Activated naive CD4-positive, alpha-beta T cell treated with Interleukin-2 at 50 U/mL for 16 hours (primary cell): ENCODE results near the gene PDLIM4.

Experiments
- DNase-seq: peaks from one replicate; pipeline ENCODE4 v3.0.0-alpha.2; 2020

The PDLIM4 gene

GRCh38 chr5:132289097-132289496, 31.6 kb downstream of the PDLIM4 start:
- DNase-seq: no peak

DNA sequence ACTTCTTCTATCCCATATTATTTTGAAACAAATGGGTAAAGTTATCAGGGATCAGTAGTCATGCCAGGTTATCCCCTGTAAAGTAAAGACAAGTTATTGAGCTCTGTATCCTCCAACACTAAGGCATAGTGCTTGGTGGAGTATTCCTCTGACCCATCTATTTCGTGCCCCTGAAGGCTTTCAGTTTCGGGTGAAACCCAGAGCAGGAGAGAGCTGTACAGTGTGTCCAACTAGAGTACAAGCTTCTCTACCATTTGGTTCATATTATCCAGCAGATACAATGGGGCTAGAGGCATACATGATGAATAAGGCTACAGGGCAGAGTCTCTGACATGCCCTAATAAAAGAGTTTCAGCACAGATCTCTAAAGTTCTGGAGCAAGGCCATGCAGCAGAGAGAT, 33.5 kb downstream of the PDLIM4 start:
- no peak for DNase-seq

GRCh38 chr5:132293066-132293991, 35.8 kb downstream of the PDLIM4 start:
- peak; percentile 77 for DNase-seq

- DNase-seq: peak; percentile 79
These were observed 36.7 kb downstream of the PDLIM4 start, which contains the start of gene SLC22A4 for GRCh38 chr5:132293992-132294727. Gene SLC22A4, plus strand, starts transcription at chr5:132294394. Its CDS starts 223 bp downstream, at chr5:132294617.

GRCh38 chr5:132294728-132295504, 37.4 kb downstream of the PDLIM4 start:
- DNase-seq: peak; percentile 77

DNA sequence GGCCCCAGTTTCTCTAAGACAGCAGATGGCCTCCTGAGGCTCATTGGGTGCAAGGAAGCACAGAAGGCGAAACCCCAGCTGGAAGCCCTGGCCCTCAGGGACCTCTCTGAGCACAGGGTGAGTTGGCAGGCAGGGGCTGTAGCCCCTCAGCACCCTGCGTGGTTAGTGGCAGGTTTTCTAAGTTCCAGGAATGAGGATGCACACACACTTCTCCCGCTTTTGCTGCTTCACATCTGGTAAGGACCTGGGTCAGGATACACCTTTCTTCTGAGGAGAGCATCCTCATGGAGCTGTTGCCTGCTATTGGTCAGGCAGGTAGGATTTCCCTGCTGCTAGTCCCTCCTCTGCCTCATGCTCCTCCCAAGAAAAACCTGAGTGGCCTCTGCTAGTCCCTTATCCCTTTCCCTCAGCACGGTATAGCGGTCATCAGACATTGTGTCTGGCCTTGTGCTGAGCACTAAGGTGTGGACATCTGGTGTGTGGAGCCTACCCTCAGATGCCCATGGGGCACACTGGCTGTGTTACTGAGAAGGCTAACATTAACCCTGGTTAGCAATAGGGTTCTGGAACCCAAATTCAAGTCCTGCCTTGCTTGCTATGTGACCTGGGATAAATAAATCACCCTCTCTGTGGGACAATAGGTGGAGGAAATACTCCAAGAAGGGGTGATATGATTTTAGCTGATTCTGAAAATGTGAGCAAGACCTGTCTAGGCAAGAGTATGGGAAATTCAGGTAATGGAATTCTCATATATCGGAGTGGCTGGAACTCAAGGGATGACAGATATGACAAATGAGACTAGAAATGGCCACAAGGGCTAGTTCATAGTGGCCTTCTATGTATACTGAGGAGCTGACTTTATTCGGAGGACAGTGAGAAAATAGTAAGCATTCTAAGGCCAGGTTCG, 38.3 kb downstream of the PDLIM4 start:
- DNase-seq: no peak

DNA sequence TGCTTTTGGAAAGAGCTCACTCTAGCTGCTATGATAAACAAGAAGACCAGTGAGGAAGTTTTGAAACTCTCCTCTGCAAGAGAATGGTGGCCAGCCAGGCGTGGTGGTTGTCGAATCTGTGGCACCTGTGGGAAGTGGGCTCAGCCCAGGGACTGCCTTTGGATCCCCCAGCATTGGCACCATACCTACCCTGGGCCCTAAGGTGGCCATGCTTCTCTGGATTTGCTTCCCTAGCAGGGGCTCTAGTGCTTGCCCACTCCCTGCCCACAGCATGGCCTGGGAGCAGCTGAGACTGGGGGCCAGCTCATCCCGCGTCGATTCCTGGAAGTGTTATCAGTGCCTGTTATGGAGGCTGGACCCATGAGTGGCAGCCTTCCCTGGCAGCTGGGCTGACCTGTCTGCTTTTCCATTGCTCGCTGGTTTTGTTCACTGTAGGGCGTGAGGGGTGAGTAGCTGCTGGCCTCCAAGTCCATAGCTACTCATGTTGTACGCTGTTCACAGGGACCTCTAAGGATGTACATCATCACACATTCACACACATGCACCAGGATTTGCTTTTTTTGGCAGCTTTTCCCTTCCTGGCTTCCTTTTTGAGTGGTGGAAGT, 39.0 kb downstream of the PDLIM4 start:
- DNase-seq: no peak

- no peak for DNase-seq
These were observed 39.9 kb downstream of the PDLIM4 start for GRCh38 chr5:132297211-132297940.

DNA sequence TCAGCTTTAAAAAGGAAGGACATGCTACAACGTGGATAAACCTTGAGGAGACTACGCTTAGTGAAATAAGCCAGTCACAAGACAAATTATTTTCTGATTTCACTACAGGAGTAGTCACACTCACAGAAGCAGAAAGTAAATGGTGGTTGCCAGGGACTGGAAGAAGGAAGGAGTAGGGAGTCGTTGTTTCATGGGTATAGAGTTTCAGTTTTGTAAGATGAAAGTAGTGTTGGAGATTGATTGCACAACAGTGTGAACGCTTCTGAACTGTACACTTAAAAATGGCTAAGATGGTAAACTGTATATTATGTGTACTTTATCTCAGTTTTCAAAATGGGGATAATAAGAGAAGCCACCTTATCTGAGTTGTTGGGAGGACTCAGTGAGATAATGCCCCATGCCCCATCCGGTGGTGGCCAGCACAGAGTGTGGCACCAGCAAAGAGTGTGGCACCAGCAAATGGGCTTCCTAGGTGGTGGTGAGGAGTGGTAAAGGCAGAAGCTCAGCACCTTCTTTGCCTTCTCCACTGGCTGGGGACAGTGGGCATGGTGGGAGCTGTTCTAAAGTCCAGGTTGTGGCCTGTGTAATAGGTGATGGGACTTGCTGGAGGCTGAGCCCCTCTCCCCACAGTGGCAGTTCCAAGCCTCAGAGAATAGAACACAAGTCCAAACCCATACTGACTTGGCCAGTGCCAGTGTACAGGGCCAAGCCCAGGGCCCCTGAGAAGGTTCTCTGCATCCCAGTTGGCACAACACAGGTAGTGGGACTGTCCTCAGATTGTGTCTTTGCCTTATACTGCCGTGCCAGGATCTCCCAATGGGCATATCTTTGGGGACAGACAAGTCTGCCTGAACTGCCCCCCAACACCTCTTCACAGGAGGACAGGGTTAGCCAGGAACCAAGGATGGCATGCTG, 41.1 kb downstream of the PDLIM4 start:
- no peak for DNase-seq

- DNase-seq: no peak
These were observed 42.4 kb downstream of the PDLIM4 start for GRCh38 chr5:132299917-132300316.

DNA sequence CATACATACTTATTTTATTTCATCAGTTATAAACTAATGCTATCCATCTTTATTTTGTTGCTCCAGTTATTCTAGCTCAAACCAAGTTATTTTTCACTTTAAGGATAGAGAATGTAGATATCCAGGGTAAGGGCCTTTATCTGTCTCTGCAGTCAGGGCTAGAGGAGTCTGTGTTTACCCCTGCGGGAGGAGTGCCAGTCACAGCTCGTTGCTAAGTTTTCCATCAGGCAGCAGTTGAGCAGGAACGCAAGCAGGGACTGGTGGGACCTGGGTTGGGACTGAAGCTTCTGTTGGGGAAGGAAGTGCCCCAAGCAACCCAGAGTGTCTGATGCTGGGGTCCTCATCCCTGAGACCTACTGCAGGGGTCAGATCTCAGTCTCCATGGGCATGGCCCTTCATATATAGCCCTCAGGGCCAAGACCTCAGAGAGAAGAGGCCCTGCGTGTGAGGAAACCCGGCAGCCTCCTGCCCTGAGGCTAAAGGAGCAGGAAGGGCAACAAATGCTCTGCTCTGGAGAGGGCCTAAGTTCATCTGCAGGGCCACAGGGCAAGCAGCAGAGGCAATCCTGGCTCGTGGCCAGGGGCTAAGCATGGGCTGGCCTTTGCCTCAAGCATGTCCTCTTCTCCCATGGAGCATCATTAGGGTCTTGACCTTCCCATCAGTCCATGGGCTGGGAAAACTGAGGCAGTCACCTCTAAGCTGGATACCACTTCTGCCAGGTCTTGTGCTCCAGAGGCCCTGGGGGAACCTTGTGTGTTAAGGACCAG, 43.3 kb downstream of the PDLIM4 start:
- DNase-seq: no peak

GRCh38 chr5:132301344-132302271, 44.1 kb downstream of the PDLIM4 start:
- no peak for DNase-seq

GRCh38 chr5:132302413-132302812, 44.9 kb downstream of the PDLIM4 start:
- no peak for DNase-seq

GRCh38 chr5:132303589-132303988, 46.1 kb downstream of the PDLIM4 start:
- DNase-seq: no peak

DNA sequence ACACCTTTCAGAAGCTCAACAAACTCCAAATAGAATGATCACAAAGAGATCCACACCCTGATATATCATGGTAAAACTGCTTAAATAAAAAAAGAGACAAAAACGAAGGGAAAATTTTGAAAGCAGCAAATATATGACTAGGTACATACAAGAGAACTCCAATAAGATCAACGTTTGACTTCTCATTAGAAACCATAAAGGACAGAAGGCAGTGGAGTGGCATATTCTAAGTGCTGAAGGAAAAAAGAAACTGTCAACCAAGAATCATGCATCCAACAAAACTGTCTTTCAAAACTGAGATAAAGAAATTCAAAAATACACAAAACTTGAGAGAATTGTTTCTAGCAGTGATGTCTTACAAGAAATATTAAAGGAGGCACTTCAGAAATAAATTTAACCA, 47.9 kb downstream of the PDLIM4 start:
- DNase-seq: no peak

DNA sequence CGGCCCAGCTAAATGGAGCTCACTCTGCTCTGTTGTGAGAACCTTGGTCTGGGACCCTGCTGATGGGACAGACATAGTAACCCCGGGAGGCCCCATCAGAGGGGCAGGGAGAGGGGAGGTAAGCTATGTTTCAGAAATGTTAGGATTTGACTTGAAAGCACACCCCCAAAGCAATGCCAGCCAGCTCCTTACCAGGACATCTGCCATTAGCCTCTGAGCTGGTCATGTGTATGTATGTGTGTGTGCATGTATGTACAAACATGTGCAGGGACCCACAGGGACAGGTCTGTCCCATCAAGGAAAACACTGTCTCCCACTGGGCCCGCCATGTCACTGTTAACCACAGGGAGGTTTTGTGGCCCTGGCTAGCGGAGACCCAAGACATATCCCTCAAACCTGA, 51.2 kb downstream of the PDLIM4 start:
- no peak for DNase-seq

DNA sequence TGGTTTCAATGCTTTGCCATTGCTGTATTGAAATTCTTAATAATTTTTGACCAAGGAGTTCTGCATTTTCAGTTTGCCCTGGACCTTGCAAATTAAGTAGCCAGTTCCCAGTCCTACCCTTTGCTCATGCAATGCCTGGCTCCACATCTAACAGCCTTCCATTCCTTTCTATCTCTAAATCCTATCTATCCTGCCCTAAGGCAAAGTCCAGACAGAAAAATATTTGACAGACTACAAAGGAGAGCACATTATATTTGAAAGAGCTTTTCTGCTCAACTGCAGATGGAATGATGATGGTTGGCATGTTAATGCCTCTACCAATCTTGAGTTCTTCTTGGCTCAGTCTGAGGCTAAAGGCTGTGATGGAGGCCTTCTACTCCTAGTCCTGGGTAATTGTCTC, 52.2 kb downstream of the PDLIM4 start:
- no peak for DNase-seq
